ENCODE results near the gene PAX5.

- TF ChIP-seq ZFX (IDR thresholded peaks at IDR 0.05; ENCODE audit: borderline replicate concordance), result no peak
- TF ChIP-seq, protein P1, sequence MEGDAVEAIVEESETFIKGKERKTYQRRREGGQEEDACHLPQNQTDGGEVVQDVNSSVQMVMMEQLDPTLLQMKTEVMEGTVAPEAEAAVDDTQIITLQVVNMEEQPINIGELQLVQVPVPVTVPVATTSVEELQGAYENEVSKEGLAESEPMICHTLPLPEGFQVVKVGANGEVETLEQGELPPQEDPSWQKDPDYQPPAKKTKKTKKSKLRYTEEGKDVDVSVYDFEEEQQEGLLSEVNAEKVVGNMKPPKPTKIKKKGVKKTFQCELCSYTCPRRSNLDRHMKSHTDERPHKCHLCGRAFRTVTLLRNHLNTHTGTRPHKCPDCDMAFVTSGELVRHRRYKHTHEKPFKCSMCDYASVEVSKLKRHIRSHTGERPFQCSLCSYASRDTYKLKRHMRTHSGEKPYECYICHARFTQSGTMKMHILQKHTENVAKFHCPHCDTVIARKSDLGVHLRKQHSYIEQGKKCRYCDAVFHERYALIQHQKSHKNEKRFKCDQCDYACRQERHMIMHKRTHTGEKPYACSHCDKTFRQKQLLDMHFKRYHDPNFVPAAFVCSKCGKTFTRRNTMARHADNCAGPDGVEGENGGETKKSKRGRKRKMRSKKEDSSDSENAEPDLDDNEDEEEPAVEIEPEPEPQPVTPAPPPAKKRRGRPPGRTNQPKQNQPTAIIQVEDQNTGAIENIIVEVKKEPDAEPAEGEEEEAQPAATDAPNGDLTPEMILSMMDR (IDR thresholded peaks at IDR 0.05), result no peak
These were observed 218.3 kb downstream of the PAX5 start for GRCh38 chr9:36815566-36816348.
